ENCODE data around the gene TYW5. TPM values are rescaled to one million over a fixed set of nuclear protein-coding genes. Genes with fewer than 3 reads are reported as not detected.

Gene TYW5
- total RNA-seq, 1 donor, result 7.6 TPM

DNA sequence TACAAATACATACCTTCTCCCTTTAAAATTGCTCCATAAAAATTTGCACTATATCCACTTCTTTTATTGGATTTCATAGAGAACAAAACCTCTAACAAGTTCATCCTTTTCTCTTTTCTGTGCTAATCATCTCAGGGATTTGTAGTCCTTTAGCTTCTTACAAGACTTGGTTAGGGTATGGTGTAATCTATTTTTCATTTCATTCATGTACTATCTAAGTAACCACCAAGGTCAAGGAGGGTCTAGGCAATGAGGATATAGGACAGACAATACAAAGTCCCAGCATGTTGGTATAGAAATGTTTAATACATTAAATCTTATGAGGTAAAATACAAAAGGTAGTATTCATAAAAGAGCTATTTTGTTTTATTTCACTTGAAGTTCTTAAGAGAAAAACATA lies 26.7 kb downstream of the TYW5 start:
- H3K79me2 ChIP-seq (ENCODE audit: insufficient read depth, low read length), result peaks cover 41% of the 10 kb centered on the region
- peaks cover 25% of the 10 kb centered on the region for H3K36me3 ChIP-seq (ENCODE audit: insufficient read depth, low read length)
- no peaks in the 10 kb centered on the region for H3K27me3 ChIP-seq (ENCODE audit: insufficient read depth, low read length)
- no peaks in the 10 kb centered on the region for H3K9me3 ChIP-seq (ENCODE audit: low read depth, low read length)
- TF ChIP-seq, protein P1, sequence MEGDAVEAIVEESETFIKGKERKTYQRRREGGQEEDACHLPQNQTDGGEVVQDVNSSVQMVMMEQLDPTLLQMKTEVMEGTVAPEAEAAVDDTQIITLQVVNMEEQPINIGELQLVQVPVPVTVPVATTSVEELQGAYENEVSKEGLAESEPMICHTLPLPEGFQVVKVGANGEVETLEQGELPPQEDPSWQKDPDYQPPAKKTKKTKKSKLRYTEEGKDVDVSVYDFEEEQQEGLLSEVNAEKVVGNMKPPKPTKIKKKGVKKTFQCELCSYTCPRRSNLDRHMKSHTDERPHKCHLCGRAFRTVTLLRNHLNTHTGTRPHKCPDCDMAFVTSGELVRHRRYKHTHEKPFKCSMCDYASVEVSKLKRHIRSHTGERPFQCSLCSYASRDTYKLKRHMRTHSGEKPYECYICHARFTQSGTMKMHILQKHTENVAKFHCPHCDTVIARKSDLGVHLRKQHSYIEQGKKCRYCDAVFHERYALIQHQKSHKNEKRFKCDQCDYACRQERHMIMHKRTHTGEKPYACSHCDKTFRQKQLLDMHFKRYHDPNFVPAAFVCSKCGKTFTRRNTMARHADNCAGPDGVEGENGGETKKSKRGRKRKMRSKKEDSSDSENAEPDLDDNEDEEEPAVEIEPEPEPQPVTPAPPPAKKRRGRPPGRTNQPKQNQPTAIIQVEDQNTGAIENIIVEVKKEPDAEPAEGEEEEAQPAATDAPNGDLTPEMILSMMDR (IDR thresholded peaks at IDR 0.05; ENCODE audit: extremely low read depth, low read depth, low read length), result no peak
- H3K27ac ChIP-seq (ENCODE audit: low read depth, low read length), result no peak overlapping the region
- no peak overlapping the region for H2AFZ ChIP-seq (ENCODE audit: low read length)
- H3K4me2 ChIP-seq (ENCODE audit: insufficient read depth, low read length), result no peak overlapping the region
- no peak overlapping the region for H3K4me3 ChIP-seq (ENCODE audit: insufficient read depth, low read length)
- peaks cover 14% of the 10 kb centered on the region for H3K4me1 ChIP-seq (ENCODE audit: insufficient read depth, low read length)
- no peaks in the 10 kb centered on the region for H4K20me1 ChIP-seq (ENCODE audit: insufficient read depth, low read length)
- DNase-seq (ENCODE audit: insufficient read length, low spot score, missing footprints), result no peak

- Histone ChIP-seq H3K36me3 (ENCODE audit: insufficient read depth, low read length) (peaks cover 25% of the 10 kb centered on the region), H3K79me2 (ENCODE audit: insufficient read depth, low read length) (peaks cover 42% of the 10 kb centered on the region), H3K4me3 (ENCODE audit: insufficient read depth, low read length) (no peak overlapping the region), H3K9me3 (ENCODE audit: low read depth, low read length) (no peaks in the 10 kb centered on the region), H2AFZ (ENCODE audit: low read length) (no peak overlapping the region), H3K27me3 (ENCODE audit: insufficient read depth, low read length) (no peaks in the 10 kb centered on the region), H3K4me2 (ENCODE audit: insufficient read depth, low read length) (no peak overlapping the region), H3K27ac (ENCODE audit: low read depth, low read length) (no peak overlapping the region), H4K20me1 (ENCODE audit: insufficient read depth, low read length) (no peaks in the 10 kb centered on the region), H3K4me1 (ENCODE audit: insufficient read depth, low read length) (peaks cover 14% of the 10 kb centered on the region)
- DNase-seq (ENCODE audit: insufficient read length, low spot score, missing footprints), result no peak
- TF ChIP-seq, protein P1 (IDR thresholded peaks at IDR 0.05; ENCODE audit: extremely low read depth, low read depth, low read length), result no peak
Measured at GRCh38 chr2:199928226-199928625, 27.1 kb downstream of the TYW5 start.

DNA sequence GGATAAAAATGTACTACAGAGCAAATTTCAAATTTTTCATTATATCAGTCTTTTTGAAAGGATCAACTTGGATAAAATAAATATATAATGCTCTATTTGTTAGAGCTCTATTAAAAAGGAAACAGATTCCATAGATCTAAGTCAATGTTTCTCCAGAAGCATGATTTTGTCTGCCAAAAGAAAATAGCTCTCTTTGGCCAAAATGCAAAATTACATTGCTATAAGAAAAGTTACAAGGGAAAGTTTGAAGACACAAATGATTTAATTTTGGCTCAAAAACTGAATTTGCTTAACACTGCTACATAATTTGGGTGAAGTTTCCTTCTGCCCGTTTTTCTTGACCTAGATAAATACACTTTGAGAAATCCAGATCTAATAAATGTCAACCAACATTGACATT lies 28.5 kb downstream of the TYW5 start:
- TF ChIP-seq, protein P1 (IDR thresholded peaks at IDR 0.05; ENCODE audit: extremely low read depth, low read depth, low read length), result no peak
- H3K4me2 ChIP-seq (ENCODE audit: insufficient read depth, low read length), result no peak overlapping the region
- no peaks in the 10 kb centered on the region for H3K27me3 ChIP-seq (ENCODE audit: insufficient read depth, low read length)
- peaks cover 14% of the 10 kb centered on the region for H3K36me3 ChIP-seq (ENCODE audit: insufficient read depth, low read length)
- no peaks in the 10 kb centered on the region for H4K20me1 ChIP-seq (ENCODE audit: insufficient read depth, low read length)
- no peak for DNase-seq (ENCODE audit: insufficient read length, low spot score, missing footprints)
- no peak overlapping the region for H3K27ac ChIP-seq (ENCODE audit: low read depth, low read length)
- no peaks in the 10 kb centered on the region for H3K9me3 ChIP-seq (ENCODE audit: low read depth, low read length)
- H3K4me1 ChIP-seq (ENCODE audit: insufficient read depth, low read length), result peaks cover 3% of the 10 kb centered on the region
- H2AFZ ChIP-seq (ENCODE audit: low read length), result no peak overlapping the region
- H3K4me3 ChIP-seq (ENCODE audit: insufficient read depth, low read length), result no peak overlapping the region
- H3K79me2 ChIP-seq (ENCODE audit: insufficient read depth, low read length), result peaks cover 50% of the 10 kb centered on the region

DNA sequence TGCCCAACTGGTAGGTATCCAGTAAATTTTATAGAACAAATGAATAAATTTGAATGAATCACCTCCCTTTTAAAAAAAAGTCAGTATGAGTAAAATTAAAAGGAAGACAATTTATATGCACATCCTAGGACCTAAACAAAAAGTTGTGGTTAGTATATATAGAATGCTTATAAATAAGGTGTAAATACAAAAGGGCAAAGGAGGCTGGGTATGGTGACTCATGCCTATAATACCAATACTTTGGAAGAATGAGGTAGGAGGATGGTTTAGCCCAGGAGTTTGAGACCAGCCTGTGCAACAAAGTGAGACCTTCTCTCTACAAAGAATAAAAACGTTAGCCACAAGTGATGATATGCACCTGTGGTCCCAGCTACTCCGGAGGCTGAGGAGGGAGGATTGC lies 31.4 kb downstream of the TYW5 start:
- TF ChIP-seq, protein P1 (IDR thresholded peaks at IDR 0.05; ENCODE audit: extremely low read depth, low read depth, low read length), result no peak
- peaks cover 8% of the 10 kb centered on the region for H3K36me3 ChIP-seq (ENCODE audit: insufficient read depth, low read length)
- no peak overlapping the region for H3K4me2 ChIP-seq (ENCODE audit: insufficient read depth, low read length)
- DNase-seq (ENCODE audit: insufficient read length, low spot score, missing footprints), result no peak
- H4K20me1 ChIP-seq (ENCODE audit: insufficient read depth, low read length), result no peaks in the 10 kb centered on the region
- peaks cover 3% of the 10 kb centered on the region for H3K4me1 ChIP-seq (ENCODE audit: insufficient read depth, low read length)
- H3K4me3 ChIP-seq (ENCODE audit: insufficient read depth, low read length), result no peak overlapping the region
- H3K27me3 ChIP-seq (ENCODE audit: insufficient read depth, low read length), result no peaks in the 10 kb centered on the region
- no peaks in the 10 kb centered on the region for H3K9me3 ChIP-seq (ENCODE audit: low read depth, low read length)
- no peak overlapping the region for H2AFZ ChIP-seq (ENCODE audit: low read length)
- H3K79me2 ChIP-seq (ENCODE audit: insufficient read depth, low read length), result peaks cover 75% of the 10 kb centered on the region
- H3K27ac ChIP-seq (ENCODE audit: low read depth, low read length), result no peak overlapping the region

Data from osteoblast (primary cell).